OCI-LY1 (cell line): Measurements from ENCODE around the gene CLDN4.

Experiments
- EZH2 ChIP-seq: fragments of 200-600 bp; sonication (generic), shearing (Covaris generic); IDR thresholded peaks from 2 replicates; pipeline ENCODE4 v1.8.0; 2017; ENCODE audit warnings: borderline replicate concordance, mixed run types, mild to moderate bottlenecking, antibody characterized with exemption, low read length, moderate library complexity, mixed read lengths
- TF ChIP-seq, protein P1 (sequence below): fragments of 200-600 bp; sonication (generic), shearing (Covaris generic); IDR thresholded peaks from 2 replicates; pipeline ENCODE4 v1.5.1; 2017; ENCODE audit warnings: mild to moderate bottlenecking, antibody characterized with exemption, low read length, moderate library complexity, mixed read lengths

DNA sequence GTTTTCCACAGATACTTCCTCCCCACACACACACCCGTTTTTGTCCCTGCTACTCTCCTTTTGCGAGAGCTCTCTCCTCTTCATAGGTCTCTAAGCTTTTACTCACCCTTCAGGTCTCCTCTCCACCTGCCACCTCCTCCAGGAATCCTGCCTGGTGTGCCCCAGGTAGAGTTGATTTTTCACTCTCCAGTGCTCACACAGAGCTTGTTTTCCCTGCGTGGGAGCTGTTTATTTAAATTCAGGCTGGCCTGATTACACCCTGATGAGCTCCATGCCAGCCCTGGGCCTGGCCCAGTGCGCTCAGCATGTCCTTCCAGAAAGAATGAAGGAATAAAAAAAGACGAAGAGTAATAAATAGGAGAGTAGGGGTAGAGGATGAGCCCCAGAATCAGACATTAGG, 7.5 kb upstream of the CLDN4 start:
- TF ChIP-seq, protein P1, sequence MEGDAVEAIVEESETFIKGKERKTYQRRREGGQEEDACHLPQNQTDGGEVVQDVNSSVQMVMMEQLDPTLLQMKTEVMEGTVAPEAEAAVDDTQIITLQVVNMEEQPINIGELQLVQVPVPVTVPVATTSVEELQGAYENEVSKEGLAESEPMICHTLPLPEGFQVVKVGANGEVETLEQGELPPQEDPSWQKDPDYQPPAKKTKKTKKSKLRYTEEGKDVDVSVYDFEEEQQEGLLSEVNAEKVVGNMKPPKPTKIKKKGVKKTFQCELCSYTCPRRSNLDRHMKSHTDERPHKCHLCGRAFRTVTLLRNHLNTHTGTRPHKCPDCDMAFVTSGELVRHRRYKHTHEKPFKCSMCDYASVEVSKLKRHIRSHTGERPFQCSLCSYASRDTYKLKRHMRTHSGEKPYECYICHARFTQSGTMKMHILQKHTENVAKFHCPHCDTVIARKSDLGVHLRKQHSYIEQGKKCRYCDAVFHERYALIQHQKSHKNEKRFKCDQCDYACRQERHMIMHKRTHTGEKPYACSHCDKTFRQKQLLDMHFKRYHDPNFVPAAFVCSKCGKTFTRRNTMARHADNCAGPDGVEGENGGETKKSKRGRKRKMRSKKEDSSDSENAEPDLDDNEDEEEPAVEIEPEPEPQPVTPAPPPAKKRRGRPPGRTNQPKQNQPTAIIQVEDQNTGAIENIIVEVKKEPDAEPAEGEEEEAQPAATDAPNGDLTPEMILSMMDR = no peak
- no peak for TF ChIP-seq EZH2
